Caco-2 (cell line): ENCODE measurements around the gene CACNA1I. TPM values are rescaled to one million over a fixed set of nuclear protein-coding genes. Genes with fewer than 3 reads are reported as not detected.
A peak's percentile ranks its signal among the peaks of the same experiment; 100 is the strongest.

Experiments
- BruUV-seq: library from RNA; stranded (reverse); fragments of 400-500 nt; replicated peaks from 2 replicates; lab custom pipeline; 2021; lab: Mats Ljungman, UMichigan
- CTCF ChIA-PET: fragments of 300-600 bp; sonication (Branson Sonifier 250); formaldehyde crosslinking; loops from one replicate; lab custom pipeline; 2022; ENCODE audit warnings: antibody characterized with exemption; lab: Charles Lee
- POLR2A ChIA-PET: fragments of 300-600 bp; sonication (Branson Sonifier 250); formaldehyde crosslinking; loops from one replicate; lab custom pipeline; 2022; ENCODE audit warnings: antibody characterized with exemption; lab: Charles Lee
- DNase-seq, 2 experiments: peaks; one replicate each; pipeline versions ENCODE4 v3.0.0 to v3.0.0-alpha.2; 2020 to 2022
- H3K27me3 ChIP-seq: replicated peaks from 2 replicates; pipeline ENCODE4 v1.6.0; 2011; ENCODE audit warnings: low read length; ENCODE audit not compliant: control insufficient read depth, insufficient read depth
- H3K36me3 ChIP-seq: 2 replicates; pipeline ENCODE4 v1.5.1; 2011; ENCODE audit warnings: low read length; ENCODE audit not compliant: control insufficient read depth, insufficient read depth
- H3K4me1 ChIP-seq: fragments of 250-450 bp; sonication (Bioruptor Pico); 2 replicates; pipeline ENCODE4 v1.5.1; 2020; ENCODE audit warnings: mild to moderate bottlenecking
- H3K4me3 ChIP-seq: 2 replicates; pipeline ENCODE4 v1.5.1; 2011; ENCODE audit warnings: low read depth, mild to moderate bottlenecking, control low read depth, low read length
- H3K9me3 ChIP-seq: fragments of 250-450 bp; sonication (Bioruptor Pico); 2 replicates; pipeline ENCODE4 v1.5.1; 2020; ENCODE audit warnings: mild to moderate bottlenecking, moderate library complexity
- H3K27ac Mint-ChIP-seq: one replicate; pipeline ENCODE4 v1.8.0; 2022; ENCODE audit warnings: mixed read lengths; ENCODE audit not compliant: unreplicated experiment
- H3K27me3 Mint-ChIP-seq: one replicate; pipeline ENCODE4 v1.8.0; 2022; ENCODE audit warnings: mixed read lengths; ENCODE audit not compliant: insufficient read depth, unreplicated experiment
- H3K36me3 Mint-ChIP-seq: one replicate; pipeline ENCODE4 v1.8.0; 2022; ENCODE audit warnings: mild to moderate bottlenecking, mixed read lengths; ENCODE audit not compliant: insufficient read depth, unreplicated experiment
- H3K4me1 Mint-ChIP-seq: one replicate; pipeline ENCODE4 v1.8.0; 2022; ENCODE audit warnings: low read depth, mixed read lengths; ENCODE audit not compliant: unreplicated experiment
- H3K4me3 Mint-ChIP-seq: one replicate; pipeline ENCODE4 v1.8.0; 2022; ENCODE audit warnings: mild to moderate bottlenecking, moderate library complexity, mixed read lengths; ENCODE audit not compliant: unreplicated experiment
- H3K9me3 Mint-ChIP-seq: one replicate; pipeline ENCODE4 v1.8.0; 2022; ENCODE audit warnings: mixed read lengths; ENCODE audit not compliant: unreplicated experiment
- CTCF ChIP-seq, 2 experiments: fragments of 200-600 bp in 1 of 2; IDR thresholded peaks; 1 replicate in 1 of 2; 2 replicates in 1 of 2; pipeline versions ENCODE4 v1.5.1 to v1.8.0; 2011 to 2022; ENCODE audit warnings: antibody characterized with exemption in 1 of 2, control low read depth in 1 of 2, inconsistent platforms in 1 of 2, low read depth in 1 of 2, low read length in 1 of 2, mild to moderate bottlenecking in 1 of 2, moderate library complexity in 1 of 2; ENCODE audit not compliant: insufficient read depth in 1 of 2, severe bottlenecking in 1 of 2, unreplicated experiment in 1 of 2
- intact Hi-C: fragments of 100-400 bp; cut with micrococcal nuclease; formaldehyde crosslinking; loops from one replicate; pipeline ENCODE4 v1.10.0; 2022; ENCODE audit not compliant: unreplicated experiment
- total RNA-seq: library from RNA; stranded (reverse); gene quantifications from 2 replicates; pipeline ENCODE4 v1.2.3, GENCODE V29; 2022

CACNA1I gene
- total RNA-seq, 1 experiment from 2014 or later: not detected

DNA sequence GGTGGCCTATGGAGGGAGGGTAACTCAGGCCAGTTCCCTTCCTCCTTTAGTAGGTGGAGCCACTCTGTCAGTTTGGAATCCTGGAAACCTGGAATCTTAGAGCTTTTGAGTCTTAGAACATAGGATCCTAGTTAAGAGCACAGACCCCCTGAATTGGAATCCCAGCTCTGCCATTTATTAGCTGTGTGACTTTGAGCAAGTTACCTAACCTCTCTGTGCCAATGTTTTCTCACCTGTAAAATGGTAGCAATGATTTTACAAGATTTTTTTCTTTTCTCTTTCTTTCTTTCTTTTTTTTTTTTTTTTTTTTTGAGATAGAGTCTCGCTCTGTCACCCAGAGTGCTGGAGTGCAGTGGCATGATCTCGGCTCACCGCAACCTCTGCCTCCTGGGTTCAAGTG lies 17.1 kb upstream of the CACNA1I start:
- H3K27me3 Mint-ChIP-seq: peaks cover 26% of the 10 kb centered on the region
- no peak for TF ChIP-seq CTCF (IDR thresholded peaks at IDR 0.05; ENCODE audit: insufficient read depth in 1 of 2, low read depth in 1 of 2, low read length in 1 of 2, severe bottlenecking in 1 of 2, unreplicated experiment in 1 of 2)
- H3K27ac Mint-ChIP-seq: no peak overlapping the region
- Histone ChIP-seq H3K9me3 (no peaks in the 10 kb centered on the region), H3K27me3 (peaks cover 4% of the 10 kb centered on the region; the same call in 1 of the 2 replicates), H3K4me3 (no peak overlapping the region), H3K36me3 (no peaks in the 10 kb centered on the region), H3K4me1 (no peaks in the 10 kb centered on the region)
- no peaks in the 10 kb centered on the region for H3K9me3 Mint-ChIP-seq
- no peak overlapping the region for H3K4me3 Mint-ChIP-seq
- H3K4me1 Mint-ChIP-seq: peaks cover 5% of the 10 kb centered on the region
- BruUV-seq: no TSS peak
- CTCF ChIA-PET: no interaction called here
- no peaks in the 10 kb centered on the region for H3K36me3 Mint-ChIP-seq
- DNase-seq: no peak
- intact Hi-C loops: loop anchor here (10.0 kb wide), 1 partner anchor 171 kb away; no protein-coding TSS in a partner anchor
- POLR2A ChIA-PET: no interaction called here

DNA sequence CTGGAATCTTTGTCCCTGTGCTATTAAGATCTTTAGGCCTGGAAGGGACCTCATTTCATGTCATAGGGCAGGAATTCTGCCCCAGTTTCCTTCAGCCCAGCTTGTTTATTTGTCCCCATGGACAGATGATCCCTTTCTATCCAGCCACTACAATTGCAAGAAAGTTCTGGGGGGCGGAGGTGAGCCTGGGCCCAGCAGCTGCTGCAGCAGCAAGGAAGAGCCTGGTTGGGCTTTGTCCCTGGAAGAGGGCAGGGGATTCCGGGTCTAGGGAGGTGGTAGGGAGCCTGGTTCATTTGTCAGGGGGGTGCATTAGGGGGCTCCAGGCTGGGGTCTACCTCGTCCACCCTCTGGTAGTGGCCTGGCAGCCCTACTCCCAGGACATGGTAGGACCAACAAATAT lies 16.4 kb upstream of the CACNA1I start:
- Mint-ChIP-seq H3K36me3 (no peaks in the 10 kb centered on the region), H3K9me3 (no peaks in the 10 kb centered on the region), H3K27ac (no peak overlapping the region), H3K27me3 (peaks cover 26% of the 10 kb centered on the region), H3K4me3 (no peak overlapping the region), H3K4me1 (peaks cover 5% of the 10 kb centered on the region)
- H3K4me3 ChIP-seq: no peak overlapping the region
- H3K4me1 ChIP-seq: no peaks in the 10 kb centered on the region
- no peak for TF ChIP-seq CTCF (IDR thresholded peaks at IDR 0.05; ENCODE audit: insufficient read depth in 1 of 2, low read depth in 1 of 2, low read length in 1 of 2, severe bottlenecking in 1 of 2, unreplicated experiment in 1 of 2)
- BruUV-seq: no TSS peak
- H3K36me3 ChIP-seq: no peaks in the 10 kb centered on the region
- H3K9me3 ChIP-seq: no peaks in the 10 kb centered on the region
- intact Hi-C loops: loop anchor here (10.0 kb wide), 1 partner anchor 171 kb away; no protein-coding TSS in a partner anchor
- H3K27me3 ChIP-seq: peaks cover 4% of the 10 kb centered on the region; the same call in 1 of the 2 replicates
- no peak for DNase-seq
- CTCF ChIA-PET: no interaction called here
- POLR2A ChIA-PET: no interaction called here

DNA sequence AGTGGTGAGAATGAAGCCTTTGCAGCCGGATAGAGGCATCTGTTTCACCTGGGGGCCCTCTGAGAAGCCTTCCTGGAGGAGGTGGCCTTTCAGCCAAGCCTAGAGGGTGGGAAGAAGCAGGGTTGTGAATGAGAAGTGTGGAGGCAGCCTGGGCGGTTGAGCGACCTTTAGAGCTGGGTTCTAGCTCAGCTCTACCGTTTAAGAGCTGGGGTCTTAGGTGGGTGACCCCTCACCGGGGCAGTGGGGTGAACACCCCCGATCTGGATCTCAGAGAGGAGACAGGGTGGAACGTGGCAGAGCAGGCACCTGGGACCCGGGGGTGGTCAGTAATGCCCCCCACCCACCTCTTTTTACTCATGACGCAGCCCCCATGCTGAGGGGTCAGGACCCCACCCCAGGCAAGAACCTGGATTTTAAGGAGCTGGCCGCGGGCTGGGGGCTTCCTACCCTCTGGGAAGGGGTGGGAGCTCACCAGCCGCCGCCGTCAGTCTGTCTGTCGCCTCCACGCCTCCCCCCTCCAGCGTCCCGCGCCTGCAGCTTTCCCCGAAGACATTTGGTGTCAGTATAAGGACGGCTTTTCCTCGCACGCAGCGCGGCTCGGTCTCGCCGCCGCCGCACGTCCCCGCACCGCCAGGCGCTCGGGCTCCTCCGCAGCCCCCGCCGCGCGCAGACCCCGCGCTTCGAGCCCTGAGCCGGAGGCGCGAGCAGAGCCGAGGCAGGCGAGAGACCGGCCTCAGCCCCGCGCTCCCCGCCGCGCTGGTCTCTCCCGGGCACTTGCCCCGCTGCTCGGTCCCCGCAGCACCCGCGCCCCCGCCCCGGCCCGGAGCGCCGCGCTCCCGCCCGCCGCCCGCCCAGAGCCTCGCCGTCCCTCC lies 13.3 kb upstream of the CACNA1I start:
- Mint-ChIP-seq H3K27ac (no peak overlapping the region), H3K9me3 (no peaks in the 10 kb centered on the region), H3K27me3 (peaks cover 20% of the 10 kb centered on the region), H3K4me1 (peaks cover 5% of the 10 kb centered on the region), H3K36me3 (no peaks in the 10 kb centered on the region), H3K4me3 (peak overlapping the region; percentile 50)
- no peak for TF ChIP-seq CTCF (IDR thresholded peaks at IDR 0.05; ENCODE audit: insufficient read depth in 1 of 2, low read depth in 1 of 2, low read length in 1 of 2, severe bottlenecking in 1 of 2, unreplicated experiment in 1 of 2)
- intact Hi-C loops: loop anchor here (10.0 kb wide), 1 partner anchor 168 kb away; no protein-coding TSS in a partner anchor
- CTCF ChIA-PET: interaction anchor here (0.7 kb wide), 1 partner anchor 467 kb away, joined by 3 read pairs; no protein-coding TSS in a partner anchor
- POLR2A ChIA-PET: no interaction called here
- BruUV-seq: no TSS peak
- Histone ChIP-seq H3K36me3 (no peaks in the 10 kb centered on the region), H3K9me3 (no peaks in the 10 kb centered on the region), H3K4me1 (no peaks in the 10 kb centered on the region), H3K4me3 (peak overlapping the region; percentile 19), H3K27me3 (peaks cover 6% of the 10 kb centered on the region)
- peak in 1 of 2 experiments; percentile 37 for DNase-seq
